ENCODE measurements around the gene ZNF22.
A peak's percentile ranks its signal among the peaks of the same experiment; 100 is the strongest.

ZNF22 gene

GRCh38 chr10:45000752-45001380 is at the start of gene ZNF22:
TSS of gene ZNF22 (plus strand) at chr10:45000923. CDS start at chr10:45003369, 2,446 bp downstream.
- H3K27ac ChIP-seq (ENCODE audit: poor library complexity, severe bottlenecking) = peak within 1 kb of the TSS; percentile 90
- H3K9me3 ChIP-seq (ENCODE audit: severe bottlenecking) = no peaks in the 10 kb centered on the region
- peaks cover 7% of the 10 kb centered on the region for H3K4me1 ChIP-seq (ENCODE audit: insufficient read depth, poor library complexity, severe bottlenecking)
- H3K27me3 ChIP-seq (ENCODE audit: insufficient read depth, poor library complexity, severe bottlenecking) = no peaks in the 10 kb centered on the region
- peaks cover 16% of the 10 kb centered on the region for H3K36me3 ChIP-seq (ENCODE audit: low read depth)
- TF ChIP-seq CTCF (IDR thresholded peaks at IDR 0.05; ENCODE audit: poor library complexity, severe bottlenecking) = no peak
- no peak for DNase-seq (ENCODE audit: low spot score)
- ATAC-seq (ENCODE audit: low read depth) = peak; percentile 64
- peak within 1 kb of the TSS; percentile 55 for H3K4me3 ChIP-seq (ENCODE audit: severe bottlenecking)

GRCh38 chr10:44951576-44952226 is 49.0 kb upstream of the ZNF22 start:
- Histone ChIP-seq H3K27me3 (ENCODE audit: insufficient read depth, poor library complexity, severe bottlenecking) (no peaks in the 10 kb centered on the region), H3K27ac (ENCODE audit: poor library complexity, severe bottlenecking) (no peak overlapping the region), H3K9me3 (ENCODE audit: severe bottlenecking) (no peaks in the 10 kb centered on the region), H3K4me1 (ENCODE audit: insufficient read depth, poor library complexity, severe bottlenecking) (no peaks in the 10 kb centered on the region), H3K4me3 (ENCODE audit: severe bottlenecking) (no peak overlapping the region), H3K36me3 (ENCODE audit: low read depth) (no peaks in the 10 kb centered on the region)
- no peak for ATAC-seq (ENCODE audit: low read depth)
- no peak for TF ChIP-seq CTCF (IDR thresholded peaks at IDR 0.05; ENCODE audit: poor library complexity, severe bottlenecking)
- no peak for DNase-seq (ENCODE audit: low spot score)

- no peak for DNase-seq (ENCODE audit: low spot score)
- no peaks in the 10 kb centered on the region for H3K36me3 ChIP-seq (ENCODE audit: low read depth)
- no peak overlapping the region for H3K27ac ChIP-seq (ENCODE audit: poor library complexity, severe bottlenecking)
- H3K27me3 ChIP-seq (ENCODE audit: insufficient read depth, poor library complexity, severe bottlenecking) = no peaks in the 10 kb centered on the region
- no peaks in the 10 kb centered on the region for H3K4me1 ChIP-seq (ENCODE audit: insufficient read depth, poor library complexity, severe bottlenecking)
- TF ChIP-seq CTCF (IDR thresholded peaks at IDR 0.05; ENCODE audit: poor library complexity, severe bottlenecking) = no peak
- H3K4me3 ChIP-seq (ENCODE audit: severe bottlenecking) = no peak overlapping the region
- peak; percentile 14; the same call in 1 of the 3 replicates for ATAC-seq (ENCODE audit: low read depth)
- H3K9me3 ChIP-seq (ENCODE audit: severe bottlenecking) = no peaks in the 10 kb centered on the region
Observed at GRCh38 chr10:44952779-44953231, 47.9 kb upstream of the ZNF22 start.

GRCh38 chr10:44954042-44954441 is 46.7 kb upstream of the ZNF22 start:
- Histone ChIP-seq H3K36me3 (ENCODE audit: low read depth) (no peaks in the 10 kb centered on the region), H3K4me3 (ENCODE audit: severe bottlenecking) (no peak overlapping the region), H3K27ac (ENCODE audit: poor library complexity, severe bottlenecking) (no peak overlapping the region), H3K27me3 (ENCODE audit: insufficient read depth, poor library complexity, severe bottlenecking) (no peaks in the 10 kb centered on the region), H3K9me3 (ENCODE audit: severe bottlenecking) (no peaks in the 10 kb centered on the region), H3K4me1 (ENCODE audit: insufficient read depth, poor library complexity, severe bottlenecking) (no peaks in the 10 kb centered on the region)
- DNase-seq (ENCODE audit: low spot score) (no peak), ATAC-seq (ENCODE audit: low read depth) (no peak)
- TF ChIP-seq CTCF (IDR thresholded peaks at IDR 0.05; ENCODE audit: poor library complexity, severe bottlenecking) = no peak

- Histone ChIP-seq H3K4me1 (ENCODE audit: insufficient read depth, poor library complexity, severe bottlenecking) (no peaks in the 10 kb centered on the region), H3K9me3 (ENCODE audit: severe bottlenecking) (no peaks in the 10 kb centered on the region), H3K36me3 (ENCODE audit: low read depth) (no peaks in the 10 kb centered on the region)
Observed at GRCh38 chr10:44954962-44955361, 45.8 kb upstream of the ZNF22 start.

More at GRCh38 chr10:44954962-44955361, 45.8 kb upstream of the ZNF22 start:
- ATAC-seq (ENCODE audit: low read depth) (no peak), DNase-seq (ENCODE audit: low spot score) (no peak)
- H3K4me3 ChIP-seq (ENCODE audit: severe bottlenecking) = no peak overlapping the region
- no peak for TF ChIP-seq CTCF (IDR thresholded peaks at IDR 0.05; ENCODE audit: poor library complexity, severe bottlenecking)
- no peaks in the 10 kb centered on the region for H3K27me3 ChIP-seq (ENCODE audit: insufficient read depth, poor library complexity, severe bottlenecking)
- H3K27ac ChIP-seq (ENCODE audit: poor library complexity, severe bottlenecking) = no peak overlapping the region

All from RWPE2 (cell line).